ENCODE measurements around the gene MAGOH. TPM values are rescaled to one million over a fixed set of nuclear protein-coding genes. Genes with fewer than 3 reads are reported as not detected.

MAGOH gene
- total RNA-seq, 1 donor, result 24.2 TPM

DNA sequence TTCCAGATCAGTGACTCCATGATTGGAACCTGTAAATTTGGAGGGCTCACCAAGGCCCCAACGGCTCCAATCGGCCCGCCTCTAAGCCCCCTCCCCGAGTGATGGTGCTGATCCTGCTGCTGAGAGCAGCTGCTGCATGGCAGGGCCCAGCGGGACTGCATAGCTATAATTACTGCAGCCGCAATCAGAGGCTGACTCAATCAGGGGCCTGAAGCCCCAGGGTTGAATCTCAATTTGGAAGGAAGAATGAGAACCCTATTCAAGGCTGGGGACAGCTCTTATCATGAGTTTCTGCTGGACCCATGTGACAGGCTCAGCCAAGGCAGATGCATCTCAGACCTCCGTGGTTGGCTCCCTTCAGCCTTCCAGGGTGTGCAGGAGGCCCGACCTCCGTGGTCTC is 42.8 kb upstream of the MAGOH start:
- DNase-seq (ENCODE audit: low read depth), result no peak
- H3K4me3 ChIP-seq (ENCODE audit: low read depth, low read length), result no peak overlapping the region
- TF ChIP-seq, protein P1, sequence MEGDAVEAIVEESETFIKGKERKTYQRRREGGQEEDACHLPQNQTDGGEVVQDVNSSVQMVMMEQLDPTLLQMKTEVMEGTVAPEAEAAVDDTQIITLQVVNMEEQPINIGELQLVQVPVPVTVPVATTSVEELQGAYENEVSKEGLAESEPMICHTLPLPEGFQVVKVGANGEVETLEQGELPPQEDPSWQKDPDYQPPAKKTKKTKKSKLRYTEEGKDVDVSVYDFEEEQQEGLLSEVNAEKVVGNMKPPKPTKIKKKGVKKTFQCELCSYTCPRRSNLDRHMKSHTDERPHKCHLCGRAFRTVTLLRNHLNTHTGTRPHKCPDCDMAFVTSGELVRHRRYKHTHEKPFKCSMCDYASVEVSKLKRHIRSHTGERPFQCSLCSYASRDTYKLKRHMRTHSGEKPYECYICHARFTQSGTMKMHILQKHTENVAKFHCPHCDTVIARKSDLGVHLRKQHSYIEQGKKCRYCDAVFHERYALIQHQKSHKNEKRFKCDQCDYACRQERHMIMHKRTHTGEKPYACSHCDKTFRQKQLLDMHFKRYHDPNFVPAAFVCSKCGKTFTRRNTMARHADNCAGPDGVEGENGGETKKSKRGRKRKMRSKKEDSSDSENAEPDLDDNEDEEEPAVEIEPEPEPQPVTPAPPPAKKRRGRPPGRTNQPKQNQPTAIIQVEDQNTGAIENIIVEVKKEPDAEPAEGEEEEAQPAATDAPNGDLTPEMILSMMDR (IDR thresholded peaks at IDR 0.05; ENCODE audit: insufficient read depth, low read length), result no peak

DNA sequence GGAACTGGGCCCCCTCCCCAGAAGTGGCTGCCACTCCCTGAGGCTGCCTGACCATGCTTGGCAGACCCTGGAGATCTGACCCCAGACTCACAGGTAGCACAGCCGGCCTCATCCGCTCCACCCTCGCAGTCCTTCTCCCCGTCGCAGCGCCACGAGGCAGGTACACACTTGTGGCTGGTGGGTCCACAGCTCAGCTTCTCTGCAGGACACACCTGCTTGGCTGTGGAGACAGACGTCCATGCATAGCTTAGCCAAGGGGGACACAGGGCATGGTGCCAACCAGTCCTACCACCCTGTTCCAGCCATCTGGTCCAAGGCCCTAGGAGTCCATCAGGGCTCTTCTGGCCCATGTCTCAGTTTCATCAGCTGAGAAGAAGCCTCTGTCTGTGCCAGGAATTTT is 42.2 kb upstream of the MAGOH start:
- TF ChIP-seq, protein P1 (IDR thresholded peaks at IDR 0.05; ENCODE audit: insufficient read depth, low read length), result no peak
- no peak overlapping the region for H3K4me3 ChIP-seq (ENCODE audit: low read depth, low read length)

DNA sequence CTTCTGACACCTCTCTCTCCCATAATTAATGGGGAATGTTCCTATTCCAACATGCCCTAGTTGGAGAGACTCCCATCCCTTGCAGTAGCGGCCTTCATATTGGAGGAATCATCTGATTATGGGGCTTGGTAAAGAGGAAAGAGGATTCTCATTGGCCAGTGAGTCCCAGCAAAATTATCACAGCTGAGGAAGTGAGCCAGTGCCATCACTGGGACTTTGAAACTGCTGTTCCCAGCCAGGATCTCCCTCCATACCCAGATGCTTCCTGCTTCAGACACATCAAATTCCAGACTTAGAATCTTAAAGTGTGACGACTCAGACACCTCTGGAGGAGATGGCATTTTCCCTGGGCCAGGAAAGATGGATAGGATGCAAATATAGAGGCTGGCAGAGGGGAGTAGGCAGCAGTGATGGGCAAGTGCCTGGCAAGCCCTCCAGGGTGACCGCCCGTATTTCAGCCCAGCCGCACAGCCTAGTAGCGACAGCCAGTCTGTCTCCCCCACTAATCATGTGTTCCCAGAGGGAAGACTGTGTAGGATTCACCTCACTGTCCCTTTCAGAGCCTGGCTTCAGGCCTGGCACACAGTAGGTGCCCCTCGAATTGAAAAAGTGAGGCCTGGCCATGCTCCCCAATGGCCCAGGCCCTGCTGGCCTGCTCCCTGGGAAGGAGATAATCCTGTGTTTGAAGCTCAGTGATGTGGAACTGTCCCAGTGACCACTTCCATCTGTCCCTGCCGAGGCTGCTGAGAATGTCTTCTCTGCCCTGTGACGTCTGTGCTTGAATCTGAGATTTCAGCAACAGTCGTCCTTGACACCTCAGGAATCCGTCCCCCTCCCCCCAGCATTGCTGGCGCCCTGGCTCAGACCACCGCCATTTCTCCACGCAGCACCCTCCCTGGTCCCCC is 41.2 kb upstream of the MAGOH start:
- TF ChIP-seq, protein P1 (IDR thresholded peaks at IDR 0.05; ENCODE audit: insufficient read depth, low read length), result no peak
- DNase-seq (ENCODE audit: low read depth), result no peak
- no peak overlapping the region for H3K4me3 ChIP-seq (ENCODE audit: low read depth, low read length)

More for the DNA sequence above, 42.2 kb upstream of the MAGOH start:
- DNase-seq (ENCODE audit: low read depth), result no peak

DNA sequence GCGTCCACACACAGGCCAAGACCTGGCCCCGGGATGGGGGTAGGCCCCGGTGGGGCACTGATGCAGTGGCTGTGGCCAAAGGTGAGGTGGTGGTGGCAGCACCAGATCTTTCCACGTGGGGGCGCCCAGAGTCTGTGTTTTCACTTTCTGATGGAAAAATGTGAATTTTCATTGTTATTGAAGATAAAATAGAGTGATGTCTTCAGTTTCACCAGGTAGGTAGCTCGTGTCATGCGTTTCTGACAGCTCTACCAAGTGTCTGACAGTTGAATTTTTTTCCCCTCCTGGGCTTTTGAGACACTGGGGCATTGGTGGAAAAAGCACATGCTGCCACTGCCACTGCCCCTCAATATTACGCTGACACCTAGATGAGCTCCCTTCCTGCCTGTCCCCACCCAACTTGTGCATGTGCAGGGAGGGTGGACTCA is 40.0 kb upstream of the MAGOH start:
- DNase-seq (ENCODE audit: low read depth), result peak; percentile 38
- TF ChIP-seq, protein P1 (IDR thresholded peaks at IDR 0.05; ENCODE audit: insufficient read depth, low read length), result peak; percentile 86
- H3K4me3 ChIP-seq (ENCODE audit: low read depth, low read length), result no peak overlapping the region

DNA sequence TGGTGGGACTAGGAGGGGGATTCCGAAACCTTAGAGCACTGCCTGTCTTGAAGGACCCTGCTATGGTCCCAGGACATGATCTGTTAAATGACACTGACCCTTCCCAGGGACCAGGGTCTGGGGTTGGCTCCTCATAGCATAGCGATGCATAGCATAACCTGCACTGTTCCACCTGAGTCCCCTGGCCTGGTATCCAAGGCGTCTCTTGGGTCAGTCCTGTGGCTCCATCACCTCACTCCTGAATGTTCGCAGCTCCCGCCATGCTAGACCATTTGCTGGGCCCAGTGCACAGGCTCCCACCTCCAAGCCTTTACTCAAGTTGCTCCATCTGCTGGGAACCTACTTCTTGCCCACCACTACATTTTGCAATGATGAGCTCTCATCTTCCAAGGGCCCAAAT is 39.0 kb upstream of the MAGOH start:
- no peak for DNase-seq (ENCODE audit: low read depth)
- H3K4me3 ChIP-seq (ENCODE audit: low read depth, low read length), result no peak overlapping the region
- TF ChIP-seq, protein P1 (IDR thresholded peaks at IDR 0.05; ENCODE audit: insufficient read depth, low read length), result no peak

DNA sequence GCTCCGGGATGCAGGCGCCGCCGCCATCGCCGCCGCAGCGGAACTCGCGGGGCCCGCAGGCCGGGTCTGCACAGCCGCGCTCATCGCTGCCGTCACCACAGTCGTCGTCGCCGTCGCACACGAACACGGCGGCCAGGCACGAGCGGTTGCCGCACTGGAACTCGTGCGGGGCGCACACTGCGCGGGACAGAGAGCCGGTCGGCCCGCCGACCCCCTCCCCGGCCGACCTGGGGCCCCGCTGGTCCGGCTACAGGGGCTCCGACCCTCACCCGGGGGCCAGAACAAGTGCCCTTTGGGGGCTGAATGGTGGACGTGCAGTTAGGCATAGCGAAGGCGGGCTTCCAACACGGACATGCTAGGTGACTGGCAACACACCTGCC is 38.6 kb upstream of the MAGOH start:
- TF ChIP-seq, protein P1 (IDR thresholded peaks at IDR 0.05; ENCODE audit: insufficient read depth, low read length), result no peak
- no peak overlapping the region for H3K4me3 ChIP-seq (ENCODE audit: low read depth, low read length)
- DNase-seq (ENCODE audit: low read depth), result no peak

Data from fibroblast of the aortic adventitia (primary cell).